ENCODE measurements around the gene GATC. TPM values are rescaled to one million over a fixed set of nuclear protein-coding genes. Genes with fewer than 3 reads are reported as not detected.

GATC gene, protein sequence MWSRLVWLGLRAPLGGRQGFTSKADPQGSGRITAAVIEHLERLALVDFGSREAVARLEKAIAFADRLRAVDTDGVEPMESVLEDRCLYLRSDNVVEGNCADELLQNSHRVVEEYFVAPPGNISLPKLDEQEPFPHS
- 16.1 and 18.3 TPM in 2 replicates for total RNA-seq

DNA sequence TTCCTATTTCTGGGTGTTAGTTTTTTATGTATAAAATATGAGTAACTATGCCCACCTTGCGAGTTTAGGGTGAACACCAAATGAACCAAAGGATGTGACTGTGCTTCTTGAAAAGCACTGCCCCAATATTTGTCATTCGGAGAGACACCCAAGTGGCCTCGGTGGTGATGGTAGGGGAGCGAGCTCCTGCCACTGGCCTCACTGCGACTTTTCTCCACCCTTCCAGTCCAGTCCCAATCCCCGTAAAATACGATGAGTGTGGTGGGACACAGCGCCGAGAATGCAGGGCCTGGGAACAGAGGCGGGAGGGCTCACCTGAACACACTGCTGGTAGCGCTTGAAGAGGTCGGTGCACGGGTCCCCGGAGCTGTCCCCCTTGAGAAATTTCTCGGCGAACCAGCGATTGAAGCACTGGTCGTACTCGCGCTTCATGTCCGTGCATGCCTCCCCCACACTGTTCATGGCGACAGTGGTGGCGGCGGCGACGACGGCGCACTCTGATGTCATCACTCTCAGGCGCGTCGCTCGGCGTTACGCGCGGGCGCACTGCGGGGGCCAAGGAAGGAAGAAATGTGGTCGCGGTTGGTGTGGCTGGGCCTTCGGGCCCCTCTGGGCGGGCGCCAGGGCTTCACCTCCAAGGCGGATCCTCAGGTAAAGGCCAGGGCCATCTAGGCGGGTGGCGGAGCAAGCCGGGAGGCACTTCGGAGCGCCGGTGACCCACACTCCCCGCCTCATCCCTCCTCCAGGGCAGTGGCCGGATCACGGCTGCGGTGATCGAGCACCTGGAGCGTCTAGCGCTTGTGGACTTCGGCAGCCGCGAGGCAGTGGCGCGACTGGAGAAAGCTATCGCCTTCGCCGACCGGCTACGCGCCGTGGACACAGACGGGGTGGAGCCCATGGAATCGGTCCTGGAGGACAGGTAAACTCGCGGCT, at the start of gene GATC, which contains the start of gene TRIAP1:
Gene GATC (plus strand): TSS at position 534 of the 933 bp plus-strand sequence. CDS start 37 bp downstream, at position 571.
Gene TRIAP1 (minus strand): TSS at position 474 of the 933 bp plus-strand sequence. CDS start 12 bp downstream, at position 462.

DNA sequence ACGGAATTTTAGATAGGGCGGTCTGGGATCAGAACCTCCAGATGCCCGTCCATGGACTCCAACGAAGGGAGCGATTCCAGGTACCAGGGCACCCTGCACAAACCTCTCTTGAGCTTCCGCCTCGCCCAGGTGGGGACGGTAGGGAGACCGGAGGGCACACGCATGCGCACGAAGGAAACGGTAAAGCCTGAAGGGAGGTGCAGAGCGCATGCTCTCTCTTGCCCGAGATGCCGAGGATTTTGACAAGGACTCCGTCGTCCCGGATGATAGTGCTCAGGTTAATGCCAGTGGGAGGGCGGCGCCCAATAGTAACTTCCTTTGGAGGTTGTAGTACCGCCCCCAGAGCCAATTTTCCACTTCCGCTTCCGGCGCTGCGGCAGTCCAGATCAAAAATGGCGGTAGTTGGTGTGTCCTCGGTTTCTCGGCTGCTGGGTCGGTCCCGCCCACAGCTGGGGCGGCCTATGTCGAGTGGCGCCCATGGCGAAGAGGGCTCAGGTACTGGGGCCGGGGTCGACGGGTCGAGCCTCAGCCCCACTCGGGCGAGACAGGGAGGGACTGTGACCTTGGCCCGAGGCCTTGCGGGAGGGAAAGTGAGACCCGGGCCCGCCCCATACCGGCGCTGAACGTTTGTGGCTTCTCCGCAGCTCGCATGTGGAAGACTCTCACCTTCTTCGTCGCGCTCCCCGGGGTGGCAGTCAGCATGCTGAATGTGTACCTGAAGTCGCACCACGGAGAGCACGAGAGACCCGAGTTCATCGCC, 8.3 kb upstream of the GATC start, which contains the start of gene COX6A1:
Gene COX6A1 (plus strand): TSS at position 379 of the 760 bp plus-strand sequence. CDS start 14 bp downstream, at position 393.

DNA sequence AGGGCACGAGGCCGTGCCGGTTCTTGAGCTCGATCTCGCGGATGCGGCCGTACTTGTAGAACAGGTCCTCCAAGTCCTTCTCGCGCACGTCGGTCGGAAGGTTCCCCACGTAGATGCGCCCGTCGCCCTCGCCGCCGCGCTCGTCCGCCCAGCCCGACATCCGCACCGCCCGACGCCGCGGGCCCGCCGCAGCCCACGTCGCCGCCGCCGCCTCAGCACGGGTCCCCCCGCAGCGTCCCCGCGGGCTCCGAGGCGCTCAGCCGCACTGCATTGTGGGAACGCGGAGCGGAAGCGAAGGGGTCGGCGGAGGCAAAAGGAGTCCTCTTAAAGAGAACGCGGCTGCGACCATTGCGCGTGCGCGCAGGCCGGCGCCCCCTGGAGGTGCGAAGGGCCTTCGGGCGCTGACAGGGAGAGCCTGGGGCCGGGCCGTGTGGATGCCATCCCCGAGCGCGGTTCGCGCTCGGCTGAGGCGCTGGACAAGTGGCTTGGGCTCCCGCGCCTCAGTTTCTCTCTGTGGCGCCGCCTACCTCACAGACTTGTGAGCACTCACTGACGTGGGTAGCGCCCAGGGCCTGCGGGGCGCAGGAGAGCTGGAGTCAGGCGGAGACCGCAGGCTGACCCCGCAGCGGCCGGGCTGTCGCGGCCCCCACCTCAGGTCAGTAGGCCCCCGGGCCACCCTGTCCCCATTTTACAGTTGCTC, 23.4 kb downstream of the GATC start, which contains the start of gene SRSF9:
Gene SRSF9 (minus strand): TSS at position 299 of the 700 bp plus-strand sequence. CDS start 139 bp downstream, at position 160.

DNA sequence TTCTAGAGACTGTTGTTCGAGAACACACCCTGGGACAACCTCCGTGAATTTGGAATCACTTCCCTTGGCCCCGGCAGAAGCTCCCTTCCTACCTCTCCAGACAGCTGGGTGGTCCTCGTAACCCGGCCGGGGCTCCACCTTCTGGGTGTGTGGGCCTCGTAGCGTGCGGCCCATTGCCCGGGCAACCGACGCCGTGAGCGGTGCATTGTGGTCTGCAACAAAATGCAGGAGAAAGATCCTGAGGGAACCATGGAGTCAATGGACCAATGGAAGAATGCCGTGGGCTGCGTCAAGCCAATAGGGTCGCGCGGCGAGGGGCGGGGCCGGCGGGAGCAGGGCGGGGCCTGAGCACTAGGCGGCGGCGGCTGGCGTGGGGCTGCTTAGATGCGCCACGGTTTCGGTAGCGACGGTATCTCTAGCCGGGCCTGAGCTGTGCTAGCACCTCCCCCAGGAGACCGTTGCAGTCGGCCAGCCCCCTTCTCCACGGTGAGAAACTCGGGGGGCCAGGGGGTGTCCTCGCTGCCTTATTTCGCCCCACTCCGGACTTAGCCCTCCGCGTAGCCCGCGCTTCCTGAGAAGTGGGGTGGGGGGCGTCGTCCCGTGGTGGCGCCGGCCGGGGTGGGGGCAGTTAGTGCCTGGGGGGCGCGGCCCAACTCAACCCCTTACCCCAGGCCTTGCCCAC, 49.6 kb downstream of the GATC start, which contains the start of gene DYNLL1:
Gene DYNLL1 (plus strand): TSS at position 383 of the 682 bp plus-strand sequence. CDS start 309 bp downstream, outside the sequence.

Other genes with a start within 250 kb of the GATC start
- gene RPLP0, start 245.3 kb upstream of the GATC start, total RNA-seq = 6,662 and 7,212 TPM in 2 replicates
- 72.0 and 74.5 TPM in 2 replicates for gene PXN, start 180.7 kb upstream of the GATC start, total RNA-seq
- gene RNU4-2, start 154.5 kb upstream of the GATC start, total RNA-seq = under 0.01 TPM in 2 replicates
- under 0.01 TPM in 2 replicates for gene RNU4-1, start 153.2 kb upstream of the GATC start, total RNA-seq
- gene SIRT4, start 144.1 kb upstream of the GATC start, total RNA-seq = 0.59 and 1.5 TPM in 2 replicates
- not detected in 2 replicates for gene PLA2G1B, start 118.7 kb upstream of the GATC start, total RNA-seq
- gene MSI1, start 77.3 kb upstream of the GATC start, total RNA-seq = 0.17 and 0.30 TPM in 2 replicates
- 821 and 928 TPM in 2 replicates for gene COX6A1, start 8.3 kb upstream of the GATC start, total RNA-seq
- gene TRIAP1, start 60 bp upstream of the GATC start, total RNA-seq = 27.8 and 34.6 TPM in 2 replicates
- gene SRSF9, start 23.3 kb downstream of the GATC start, total RNA-seq = 97.1 and 100 TPM in 2 replicates
- 357 and 400 TPM in 2 replicates for gene DYNLL1, start 49.7 kb downstream of the GATC start, total RNA-seq
- 27.1 and 27.6 TPM in 2 replicates for gene COQ5, start 82.7 kb downstream of the GATC start, total RNA-seq
- gene RNF10, start 87.9 kb downstream of the GATC start, total RNA-seq = 74.3 and 86.5 TPM in 2 replicates
- gene POP5, start 135.0 kb downstream of the GATC start, total RNA-seq = 49.4 and 54.8 TPM in 2 replicates
- gene CABP1, start 194.2 kb downstream of the GATC start, total RNA-seq = under 0.01 TPM in 1 of 2 replicates, not detected in the other
- 64.1 and 67.8 TPM in 2 replicates for gene MLEC, start 240.7 kb downstream of the GATC start, total RNA-seq